ENCODE measurements around the gene PLA2G6.
"Not testable (repeated sequence)": the region's sequence is repeated elsewhere in the genome, so short reads cannot be mapped to it uniquely, and the experiment has no call there.

Gene PLA2G6

GRCh38 chr22:38080850-38081635 lies 100.6 kb downstream of the PLA2G6 start:
- DNase-seq, result no peak

- no peak for DNase-seq
These were observed 101.2 kb downstream of the PLA2G6 start for GRCh38 chr22:38080474-38080849.

GRCh38 chr22:38079804-38080203 lies 101.8 kb downstream of the PLA2G6 start:
- no peak for DNase-seq

GRCh38 chr22:38079208-38079607 lies 102.4 kb downstream of the PLA2G6 start:
- not testable (repeated sequence) for DNase-seq

- no peak for DNase-seq
These were observed 103.4 kb downstream of the PLA2G6 start for GRCh38 chr22:38078046-38078840.

GRCh38 chr22:38077595-38077994 lies 104.0 kb downstream of the PLA2G6 start:
- no peak for DNase-seq

- DNase-seq, result no peak
These were observed 104.5 kb downstream of the PLA2G6 start for GRCh38 chr22:38077096-38077495.

- DNase-seq, result no peak
These were observed 105.7 kb downstream of the PLA2G6 start for GRCh38 chr22:38075961-38076360.

- no peak for DNase-seq
These were observed 106.4 kb downstream of the PLA2G6 start for GRCh38 chr22:38075105-38075825.

GRCh38 chr22:38074181-38075104 lies 107.2 kb downstream of the PLA2G6 start:
- no peak for DNase-seq

- DNase-seq, result no peak
These were observed 108.2 kb downstream of the PLA2G6 start for GRCh38 chr22:38073150-38074130.

GRCh38 chr22:38072322-38073149 lies 109.1 kb downstream of the PLA2G6 start:
- no peak for DNase-seq

- no peak for DNase-seq
These were observed 110.0 kb downstream of the PLA2G6 start for GRCh38 chr22:38071421-38072321.

- DNase-seq, result no peak
These were observed 111.2 kb downstream of the PLA2G6 start for GRCh38 chr22:38070250-38070921.

- no peak for DNase-seq
These were observed 112.0 kb downstream of the PLA2G6 start for GRCh38 chr22:38069372-38070249.

- no peak for DNase-seq
These were observed 112.8 kb downstream of the PLA2G6 start for GRCh38 chr22:38068641-38069371.

All from T-helper 9 cell (primary cell).